ENCODE measurements around the gene RYR3. TPM values are rescaled to one million over a fixed set of nuclear protein-coding genes. Genes with fewer than 3 reads are reported as not detected.

The RYR3 gene
- total and polyA plus RNA-seq, 4 donors: 0.09 to 1.4 (median 0.47) TPM

GRCh38 chr15:33458421-33458820 lies 147.7 kb downstream of the RYR3 start:
- no peak overlapping the region for H3K4me3 ChIP-seq
- no peaks in the 10 kb centered on the region for H3K36me3 ChIP-seq (ENCODE audit: control insufficient read depth in 4 of 4, insufficient read depth in 4 of 4, low read length in 4 of 4)
- H3K9ac ChIP-seq (ENCODE audit: insufficient read depth in 1 of 2, low read length in 2 of 2): no peak overlapping the region
- no peaks in the 10 kb centered on the region for H3K27me3 ChIP-seq (ENCODE audit: control insufficient read depth in 3 of 3, insufficient read depth in 3 of 3, low read length in 2 of 3)
- ATAC-seq (ENCODE audit: insufficient read depth, low FRiP score) (no peak), DNase-seq (no peak)
- no peak overlapping the region for H3K27ac ChIP-seq (ENCODE audit: low read depth in 1 of 2, low read length in 1 of 2)
- no peaks in the 10 kb centered on the region for H3K9me3 ChIP-seq (ENCODE audit: control insufficient read depth in 4 of 4, insufficient read depth in 3 of 4, low read length in 3 of 4)
- WGBS, 2 donors: 83 to 92% methylated on average over 2 of the region's 2 CpGs
- peaks cover 0 to 4% (median 0%) of the 10 kb centered on the region in 5 donors for H3K4me1 ChIP-seq (ENCODE audit: control insufficient read depth in 5 of 5, insufficient read depth in 5 of 5, low read length in 5 of 5)
- TF ChIP-seq, protein P1, sequence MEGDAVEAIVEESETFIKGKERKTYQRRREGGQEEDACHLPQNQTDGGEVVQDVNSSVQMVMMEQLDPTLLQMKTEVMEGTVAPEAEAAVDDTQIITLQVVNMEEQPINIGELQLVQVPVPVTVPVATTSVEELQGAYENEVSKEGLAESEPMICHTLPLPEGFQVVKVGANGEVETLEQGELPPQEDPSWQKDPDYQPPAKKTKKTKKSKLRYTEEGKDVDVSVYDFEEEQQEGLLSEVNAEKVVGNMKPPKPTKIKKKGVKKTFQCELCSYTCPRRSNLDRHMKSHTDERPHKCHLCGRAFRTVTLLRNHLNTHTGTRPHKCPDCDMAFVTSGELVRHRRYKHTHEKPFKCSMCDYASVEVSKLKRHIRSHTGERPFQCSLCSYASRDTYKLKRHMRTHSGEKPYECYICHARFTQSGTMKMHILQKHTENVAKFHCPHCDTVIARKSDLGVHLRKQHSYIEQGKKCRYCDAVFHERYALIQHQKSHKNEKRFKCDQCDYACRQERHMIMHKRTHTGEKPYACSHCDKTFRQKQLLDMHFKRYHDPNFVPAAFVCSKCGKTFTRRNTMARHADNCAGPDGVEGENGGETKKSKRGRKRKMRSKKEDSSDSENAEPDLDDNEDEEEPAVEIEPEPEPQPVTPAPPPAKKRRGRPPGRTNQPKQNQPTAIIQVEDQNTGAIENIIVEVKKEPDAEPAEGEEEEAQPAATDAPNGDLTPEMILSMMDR (IDR thresholded peaks at IDR 0.05; ENCODE audit: control extremely low read depth, extremely low read depth): no peak

DNA sequence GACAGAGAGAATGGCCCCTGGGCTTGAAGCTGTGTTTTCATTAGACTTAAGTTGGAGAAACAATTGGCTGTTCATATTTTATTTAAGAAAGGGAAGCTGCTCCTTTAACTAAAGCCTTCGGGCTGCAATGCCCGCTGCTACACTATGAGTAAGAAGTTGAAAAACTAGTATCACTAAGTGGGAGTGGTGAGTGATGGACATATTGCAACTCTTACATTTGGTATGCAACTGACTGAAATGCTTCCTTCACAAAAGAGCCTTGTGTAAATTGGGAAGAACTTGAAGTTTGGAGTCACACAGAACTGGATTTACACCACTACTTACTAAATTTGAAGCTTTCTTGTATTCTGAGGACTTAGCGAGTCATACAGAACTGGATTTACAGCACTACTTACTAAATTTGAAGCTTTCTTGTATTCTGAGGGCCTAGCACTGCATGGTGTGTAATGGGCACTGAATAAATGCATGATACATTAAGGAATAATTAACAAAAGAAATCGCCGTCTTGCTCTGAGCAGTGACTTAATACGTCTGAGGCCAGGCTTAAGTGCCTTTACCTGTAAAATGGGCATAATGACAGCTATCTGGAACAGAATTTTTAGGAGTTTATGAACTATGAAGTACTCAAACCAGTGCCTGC lies 149.5 kb downstream of the RYR3 start:
- DNase-seq: peak; percentile 16 to 83 (median 69)
- Histone ChIP-seq H3K27ac (ENCODE audit: low read depth in 1 of 2, low read length in 1 of 2) (no peak overlapping the region), H3K4me1 (ENCODE audit: control insufficient read depth in 5 of 5, insufficient read depth in 5 of 5, low read length in 5 of 5) (no peaks in the 10 kb centered on the region), H3K9me3 (ENCODE audit: control insufficient read depth in 4 of 4, insufficient read depth in 3 of 4, low read length in 3 of 4) (no peaks in the 10 kb centered on the region), H3K9ac (ENCODE audit: insufficient read depth in 1 of 2, low read length in 2 of 2) (no peak overlapping the region), H3K27me3 (ENCODE audit: control insufficient read depth in 3 of 3, insufficient read depth in 3 of 3, low read length in 2 of 3) (no peaks in the 10 kb centered on the region), H3K4me3 (no peak overlapping the region), H3K36me3 (ENCODE audit: control insufficient read depth in 4 of 4, insufficient read depth in 4 of 4, low read length in 4 of 4) (no peaks in the 10 kb centered on the region)
- WGBS, 2 donors: 79 to 80% methylated on average over 6 of the region's 6 CpGs
- TF ChIP-seq, protein P1 (IDR thresholded peaks at IDR 0.05; ENCODE audit: control extremely low read depth, extremely low read depth): no peak
- no peak for ATAC-seq (ENCODE audit: insufficient read depth, low FRiP score)

DNA sequence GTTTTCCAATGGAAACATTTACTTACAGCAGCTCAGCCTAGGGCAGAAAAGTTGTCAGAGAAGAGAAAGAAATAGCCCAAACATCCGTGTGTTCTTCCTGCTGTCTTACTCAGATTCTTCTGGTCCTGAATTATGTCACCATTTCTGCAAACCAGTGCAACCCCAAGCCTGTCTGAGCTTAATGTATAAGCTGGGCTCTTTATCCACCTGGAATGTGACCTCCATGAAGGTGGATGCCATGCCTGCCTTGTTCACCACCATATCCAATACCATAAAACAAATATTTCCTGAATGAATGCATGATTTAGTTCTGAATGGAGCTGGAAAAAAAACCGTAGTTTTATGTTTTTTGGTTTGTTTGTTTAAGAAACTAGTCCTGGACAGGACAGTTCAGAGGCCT lies 150.9 kb downstream of the RYR3 start:
- Histone ChIP-seq H3K9me3 (ENCODE audit: control insufficient read depth in 4 of 4, insufficient read depth in 3 of 4, low read length in 3 of 4) (no peaks in the 10 kb centered on the region), H3K4me3 (no peak overlapping the region), H3K27ac (ENCODE audit: low read depth in 1 of 2, low read length in 1 of 2) (no peak overlapping the region), H3K27me3 (ENCODE audit: control insufficient read depth in 3 of 3, insufficient read depth in 3 of 3, low read length in 2 of 3) (no peaks in the 10 kb centered on the region), H3K4me1 (ENCODE audit: control insufficient read depth in 5 of 5, insufficient read depth in 5 of 5, low read length in 5 of 5) (no peaks in the 10 kb centered on the region), H3K36me3 (ENCODE audit: control insufficient read depth in 4 of 4, insufficient read depth in 4 of 4, low read length in 4 of 4) (no peaks in the 10 kb centered on the region), H3K9ac (ENCODE audit: insufficient read depth in 1 of 2, low read length in 2 of 2) (no peak overlapping the region)
- DNase-seq (no peak), ATAC-seq (ENCODE audit: insufficient read depth, low FRiP score) (no peak)
- TF ChIP-seq, protein P1 (IDR thresholded peaks at IDR 0.05; ENCODE audit: control extremely low read depth, extremely low read depth): no peak
- 78 to 89% methylated on average over 2 of the region's 2 CpGs for WGBS, 2 donors

Measured in lung (tissue), 12 donors.